AG10803 (cell line): ENCODE measurements around the gene SLC25A29.
A peak's percentile ranks its signal among the peaks of the same experiment; 100 is the strongest.

Experiments
- DNase-seq: peaks from one replicate; pipeline ENCODE4 v3.0.0; 2010; ENCODE audit warnings: low read depth
- H3K4me3 ChIP-seq: 2 replicates; pipeline ENCODE4 v1.5.1; 2011; ENCODE audit warnings: mild to moderate bottlenecking, low read length, control low read depth
- TF ChIP-seq, protein P1 (sequence below): conservative IDR thresholded peaks from 2 replicates; pipeline ENCODE4 v1.5.1; 2011; ENCODE audit warnings: mild to moderate bottlenecking, low read length, control low read depth, inconsistent platforms

SLC25A29 gene

DNA sequence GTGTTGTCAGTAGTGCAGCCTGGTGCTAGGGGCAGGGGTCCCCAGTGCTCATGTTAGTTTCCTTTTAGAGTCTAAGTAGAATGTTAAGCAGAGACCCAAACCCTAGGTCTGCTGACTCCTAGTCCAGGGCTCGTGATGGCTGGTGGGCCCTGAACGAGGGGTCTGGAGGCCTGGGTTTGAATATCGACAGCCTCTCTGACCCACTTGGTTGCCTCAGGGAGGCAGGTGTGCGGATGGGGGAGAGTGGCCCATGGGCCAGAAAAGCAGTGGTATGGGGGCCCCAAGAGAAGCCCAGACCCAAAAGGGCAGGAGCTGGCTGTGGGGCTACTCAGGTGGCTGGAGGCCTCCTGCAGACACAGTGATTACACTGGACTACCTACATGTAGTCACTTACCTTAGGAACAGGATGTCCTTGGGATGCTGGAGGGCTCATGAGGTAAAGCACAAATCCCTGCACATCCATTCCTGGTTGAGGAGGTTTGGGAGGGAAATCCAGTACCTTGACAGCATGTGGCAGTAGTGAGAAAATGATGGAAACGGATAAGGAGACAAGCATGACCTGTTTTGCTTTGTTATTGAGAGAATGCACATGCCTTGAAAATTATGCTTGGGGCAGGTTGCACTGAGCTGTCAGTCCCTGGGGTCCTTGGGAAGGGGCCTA, 1.7 kb upstream of the SLC25A29 start:
- peak overlapping the region; percentile 75 for H3K4me3 ChIP-seq
- DNase-seq, result no peak
- TF ChIP-seq, protein P1, sequence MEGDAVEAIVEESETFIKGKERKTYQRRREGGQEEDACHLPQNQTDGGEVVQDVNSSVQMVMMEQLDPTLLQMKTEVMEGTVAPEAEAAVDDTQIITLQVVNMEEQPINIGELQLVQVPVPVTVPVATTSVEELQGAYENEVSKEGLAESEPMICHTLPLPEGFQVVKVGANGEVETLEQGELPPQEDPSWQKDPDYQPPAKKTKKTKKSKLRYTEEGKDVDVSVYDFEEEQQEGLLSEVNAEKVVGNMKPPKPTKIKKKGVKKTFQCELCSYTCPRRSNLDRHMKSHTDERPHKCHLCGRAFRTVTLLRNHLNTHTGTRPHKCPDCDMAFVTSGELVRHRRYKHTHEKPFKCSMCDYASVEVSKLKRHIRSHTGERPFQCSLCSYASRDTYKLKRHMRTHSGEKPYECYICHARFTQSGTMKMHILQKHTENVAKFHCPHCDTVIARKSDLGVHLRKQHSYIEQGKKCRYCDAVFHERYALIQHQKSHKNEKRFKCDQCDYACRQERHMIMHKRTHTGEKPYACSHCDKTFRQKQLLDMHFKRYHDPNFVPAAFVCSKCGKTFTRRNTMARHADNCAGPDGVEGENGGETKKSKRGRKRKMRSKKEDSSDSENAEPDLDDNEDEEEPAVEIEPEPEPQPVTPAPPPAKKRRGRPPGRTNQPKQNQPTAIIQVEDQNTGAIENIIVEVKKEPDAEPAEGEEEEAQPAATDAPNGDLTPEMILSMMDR, result no peak

DNA sequence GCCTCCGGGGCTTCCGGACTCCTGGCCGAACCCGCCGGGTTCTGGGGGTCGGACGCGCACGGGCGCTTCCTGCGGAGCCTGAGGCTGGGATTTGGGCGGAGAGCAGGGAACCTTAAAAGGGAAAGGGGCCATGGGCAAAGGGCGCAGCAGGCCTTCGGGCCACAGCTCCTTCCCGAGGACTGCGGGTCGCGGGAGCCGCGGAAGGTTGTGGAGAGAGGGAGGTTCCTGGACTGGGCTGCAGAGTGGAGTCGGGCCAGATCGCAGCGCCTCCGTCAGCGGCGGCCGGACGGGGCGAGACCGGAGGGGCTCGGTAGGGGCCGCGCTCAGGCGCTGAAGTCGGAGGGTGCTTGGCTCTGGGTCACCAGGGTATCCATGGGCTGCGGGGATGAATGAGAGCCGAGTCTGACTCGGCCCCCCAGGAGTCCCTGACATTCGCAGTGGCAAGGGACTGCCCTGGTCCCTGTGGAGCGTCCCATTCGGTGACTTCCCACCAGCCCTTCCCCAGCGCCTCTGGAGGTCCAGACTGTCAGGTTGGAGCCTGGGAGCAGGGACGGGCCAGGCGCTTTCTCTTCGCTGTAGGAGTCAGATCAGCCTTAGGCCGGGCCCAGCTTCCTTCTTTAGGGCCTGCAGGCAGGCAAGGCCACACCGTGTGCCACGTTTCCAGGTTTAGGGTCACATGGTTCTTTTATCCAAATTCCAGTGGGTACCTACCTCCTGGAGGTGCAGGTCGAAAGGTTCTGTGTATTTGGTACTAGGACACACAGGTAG, 938 bp upstream of the SLC25A29 start:
- TF ChIP-seq, protein P1, result no peak
- DNase-seq, result no peak
- H3K4me3 ChIP-seq, result peak overlapping the region; percentile 75

DNA sequence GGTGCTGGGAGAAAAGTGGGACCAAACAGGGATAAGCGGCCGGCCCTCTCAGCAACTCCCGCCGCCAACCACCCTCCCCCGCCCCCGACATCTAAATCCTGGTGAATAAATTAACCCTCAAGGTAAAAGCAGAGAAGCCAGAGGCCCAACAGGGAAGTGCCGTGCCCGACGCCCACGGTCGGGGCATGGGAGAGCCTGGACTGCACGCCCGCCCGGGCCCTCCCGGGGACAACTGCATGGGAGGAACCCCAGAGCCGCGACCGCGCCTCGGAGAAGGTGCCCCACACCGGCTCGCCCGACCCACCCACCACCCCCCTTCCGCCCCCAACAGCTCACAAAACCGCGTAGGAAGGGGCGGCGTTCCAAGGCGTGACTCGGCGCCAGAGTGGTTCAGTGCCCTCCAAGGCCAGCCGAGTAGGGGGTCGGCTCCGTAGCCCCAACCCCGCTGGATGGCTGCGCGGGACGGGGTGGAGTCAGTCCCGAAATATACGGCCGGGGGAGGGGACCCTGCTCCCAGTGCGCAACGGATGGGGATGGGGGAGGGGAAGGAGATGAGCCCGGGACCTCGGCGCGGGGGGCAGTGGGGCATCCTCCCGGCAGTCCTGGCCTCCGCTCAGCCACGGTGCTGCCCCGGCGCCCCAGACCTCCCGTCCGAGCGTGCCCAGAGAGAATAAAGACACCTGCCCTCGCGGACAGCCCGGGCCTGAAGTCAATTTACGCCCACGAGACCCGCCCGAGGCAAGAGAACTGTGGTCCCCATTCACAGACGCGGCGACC, 732 bp downstream of the SLC25A29 start:
- peak overlapping the region; percentile 61 for H3K4me3 ChIP-seq
- no peak for DNase-seq
- TF ChIP-seq, protein P1, result no peak

DNA sequence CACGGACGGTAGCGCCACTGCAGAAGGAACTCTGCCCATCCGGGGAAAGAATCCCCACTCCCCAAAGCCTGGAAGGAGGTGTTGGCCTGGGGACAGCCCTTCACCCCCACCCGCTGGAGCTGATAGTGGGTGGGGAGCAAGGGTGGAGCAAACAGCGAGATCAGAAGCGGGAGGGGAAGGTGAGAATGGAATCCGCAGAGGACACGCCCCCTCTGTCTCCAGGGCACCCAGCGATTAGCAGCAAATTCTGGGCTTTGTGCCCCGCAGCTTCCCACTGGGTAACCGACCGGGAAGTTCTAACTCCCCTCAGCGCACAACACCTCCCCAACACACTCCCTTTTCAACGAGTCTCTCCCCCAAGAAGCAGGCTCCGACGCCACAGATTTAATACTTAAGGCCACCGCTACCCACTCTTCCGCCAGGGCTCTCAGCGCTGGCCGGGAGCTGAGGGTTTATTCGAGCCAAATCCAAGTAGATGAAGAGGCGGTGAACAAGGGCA, 1.4 kb downstream of the SLC25A29 start:
- H3K4me3 ChIP-seq, result peak overlapping the region; percentile 61
- TF ChIP-seq, protein P1, result no peak

DNA sequence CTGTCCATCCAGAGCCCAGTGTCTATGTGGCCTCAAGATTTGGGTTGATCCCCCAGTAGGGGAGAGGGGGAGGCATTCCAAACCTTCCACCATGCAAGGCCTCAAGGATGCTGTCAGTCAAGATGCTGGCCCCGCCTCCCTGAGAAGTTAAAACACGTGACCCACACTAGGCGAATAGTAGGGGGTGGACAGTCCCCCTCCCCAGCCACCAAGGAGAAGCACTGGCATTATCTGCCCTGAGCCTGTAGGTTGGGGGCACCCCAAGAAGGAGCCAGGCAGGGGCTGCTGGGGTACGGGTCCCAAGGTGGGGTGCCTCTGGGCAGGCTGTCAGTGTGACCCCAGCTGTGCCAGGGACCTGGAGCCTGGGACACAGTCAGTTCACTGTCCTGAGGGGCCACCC, 2.3 kb downstream of the SLC25A29 start:
- DNase-seq, result no peak
- no peak overlapping the region for H3K4me3 ChIP-seq
- TF ChIP-seq, protein P1, result no peak

More for the DNA sequence above, 1.4 kb downstream of the SLC25A29 start:
- DNase-seq, result no peak

DNA sequence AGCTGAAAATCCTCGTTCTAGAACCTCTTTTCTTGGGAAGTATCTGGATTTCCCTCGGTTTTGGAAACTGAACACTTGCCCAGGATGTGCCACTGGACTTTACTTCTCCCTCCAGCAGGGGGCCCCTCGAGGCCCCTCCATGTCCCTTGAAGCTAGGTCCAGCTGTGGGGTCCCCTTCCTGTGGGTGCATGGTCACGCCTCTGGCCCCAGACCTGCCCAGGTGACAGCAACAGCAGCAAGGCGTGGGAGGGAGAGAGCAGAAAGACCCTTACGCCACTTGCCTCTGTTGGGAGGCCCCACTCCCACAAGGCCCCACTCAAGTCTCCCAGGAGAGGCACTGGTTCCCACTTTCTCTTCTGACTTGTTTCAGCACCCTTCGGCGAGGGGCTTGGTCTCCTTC, 3.1 kb downstream of the SLC25A29 start:
- no peak for DNase-seq
- TF ChIP-seq, protein P1, result peak; percentile 62
- no peak overlapping the region for H3K4me3 ChIP-seq
